GM18870 (cell line): ENCODE results near the gene TGFB1I1.
"Not testable (repeated sequence)": the region's sequence is repeated elsewhere in the genome, so short reads cannot be mapped to it uniquely, and the experiment has no call there.

Source experiments
- ATAC-seq: cut with Tn5 transposase; IDR thresholded peaks from one replicate; pipeline ENCODE4 v1.9.1; 2021; ENCODE audit warnings: moderate library complexity; ENCODE audit not compliant: unreplicated experiment

Gene TGFB1I1

DNA sequence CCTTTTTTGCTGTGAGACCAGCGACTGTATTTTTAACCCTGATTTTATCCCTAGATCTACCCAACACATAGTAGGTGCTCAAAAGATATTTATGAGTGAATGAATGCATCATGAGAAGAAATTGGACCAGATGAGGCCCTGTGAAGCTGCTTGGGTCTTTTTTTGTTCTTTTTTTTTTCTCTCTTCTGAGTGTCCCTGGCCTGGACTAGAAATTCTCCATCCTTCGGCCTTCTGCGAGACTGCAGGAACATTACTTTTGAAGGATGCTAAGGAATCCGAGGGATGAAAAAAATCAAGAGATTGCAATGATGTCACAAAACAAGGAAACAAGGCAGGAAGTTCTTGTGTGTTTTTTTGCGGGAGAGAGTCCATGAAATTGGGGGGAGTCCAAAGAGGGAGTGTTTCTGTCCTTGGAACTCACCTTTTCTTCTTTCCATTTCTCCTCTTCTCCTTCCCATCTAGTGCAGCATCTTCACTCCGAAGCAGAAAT, 36.8 kb downstream of the TGFB1I1 start:
- ATAC-seq = no peak

DNA sequence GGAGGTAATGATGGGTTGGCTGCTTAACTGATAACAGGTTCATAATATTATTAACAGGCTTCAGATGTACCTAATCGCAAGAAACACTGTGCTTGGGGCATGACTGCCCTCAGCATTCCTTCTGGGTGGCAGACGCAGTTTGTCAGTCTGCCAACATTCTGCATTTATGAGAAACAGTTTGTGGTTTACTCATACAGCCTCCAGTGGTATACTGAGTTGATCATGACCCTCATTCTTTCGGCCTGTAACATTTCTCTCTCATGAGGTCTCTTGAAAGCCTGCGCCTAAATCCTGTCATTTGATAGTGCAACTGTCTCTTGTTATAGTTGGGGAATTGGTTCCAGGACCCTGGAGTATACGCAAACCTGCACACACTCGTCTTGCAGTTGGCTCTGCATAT, 41.2 kb downstream of the TGFB1I1 start:
- no peak for ATAC-seq

- no peak for ATAC-seq
Observed at GRCh38 chr16:31513884-31514283, 41.9 kb downstream of the TGFB1I1 start.

DNA sequence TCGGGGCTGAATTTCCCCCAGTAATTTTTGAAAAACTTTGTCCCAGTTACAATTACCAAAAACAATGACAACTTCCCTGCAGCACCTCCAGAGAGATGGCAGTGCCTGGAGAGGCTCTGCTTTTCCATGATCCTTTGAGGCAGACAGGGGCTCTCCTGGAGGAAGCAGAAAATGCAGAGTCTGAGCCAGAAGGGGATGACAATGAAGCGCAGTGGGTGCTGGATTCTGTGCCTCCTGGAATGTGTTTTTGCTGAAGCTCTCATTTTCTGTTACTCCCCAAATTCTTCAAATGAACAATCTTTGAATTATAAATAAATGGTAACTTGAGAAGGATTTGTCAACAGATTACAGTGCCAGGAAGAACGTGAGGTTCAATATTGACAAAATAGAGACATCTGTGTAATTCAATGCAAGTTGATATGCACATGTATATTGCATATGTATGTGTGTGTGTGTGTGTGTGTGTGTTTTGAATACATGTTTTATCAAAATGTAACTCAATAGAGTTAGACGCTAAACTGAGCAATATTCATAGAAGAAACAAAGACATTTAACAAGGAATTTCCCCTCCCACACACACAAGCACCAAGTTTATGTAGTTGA, 45.9 kb downstream of the TGFB1I1 start:
- no peak for ATAC-seq

DNA sequence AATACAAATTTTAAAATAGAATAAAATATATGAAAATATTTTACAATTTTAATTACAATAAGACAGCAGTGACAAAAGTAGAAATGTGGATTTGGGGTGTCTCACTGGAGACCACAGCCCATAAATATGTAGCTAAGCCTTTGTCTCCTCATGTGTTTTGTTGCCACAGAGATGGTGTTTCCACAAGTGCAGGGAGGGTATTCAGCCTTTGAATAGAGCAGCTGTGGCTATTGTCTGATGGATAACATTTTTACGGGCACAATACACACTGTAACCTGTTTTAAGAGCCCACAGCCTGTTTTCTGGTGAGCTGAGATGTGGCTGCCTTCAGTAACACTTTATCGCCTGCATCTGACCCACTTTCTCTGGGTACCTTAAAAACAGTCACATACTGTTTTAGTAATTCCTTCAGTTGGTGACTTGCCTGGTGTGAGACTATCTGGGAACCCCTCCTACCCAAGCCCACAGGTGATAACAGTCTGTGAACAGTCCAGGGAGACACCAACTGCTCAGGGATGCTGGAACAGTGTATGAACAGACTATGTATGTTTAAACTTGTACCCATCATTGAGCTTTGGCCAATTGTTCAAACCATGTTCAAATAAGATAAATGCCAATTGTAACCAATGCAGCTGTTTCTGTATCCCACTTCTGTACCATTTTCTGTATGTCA, 47.9 kb downstream of the TGFB1I1 start:
- no peak for ATAC-seq

- ATAC-seq = no peak
Observed at GRCh38 chr16:31521368-31521767, 49.4 kb downstream of the TGFB1I1 start.

GRCh38 chr16:31522071-31522470, 50.1 kb downstream of the TGFB1I1 start:
- no peak for ATAC-seq

DNA sequence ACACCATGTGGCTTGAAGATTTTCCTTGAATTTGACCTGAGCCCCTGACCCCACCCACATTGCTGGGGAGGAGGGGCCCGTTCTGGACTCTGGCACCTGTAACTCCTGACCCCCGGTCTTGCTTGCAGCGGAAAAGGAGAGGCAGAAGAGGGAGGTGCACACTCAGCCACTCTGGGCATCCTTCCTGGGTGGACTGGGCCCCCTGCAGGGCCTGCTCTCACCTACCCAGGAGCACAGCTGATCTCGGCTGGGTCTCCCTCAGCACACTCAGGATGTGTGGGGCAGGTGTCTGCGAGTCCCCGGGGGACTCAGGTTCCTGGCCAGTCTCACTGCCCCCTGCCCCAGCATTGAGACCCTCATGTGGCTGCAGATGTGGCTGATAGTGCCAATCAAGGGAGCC, 51.8 kb downstream of the TGFB1I1 start:
- ATAC-seq = not testable (repeated sequence)

DNA sequence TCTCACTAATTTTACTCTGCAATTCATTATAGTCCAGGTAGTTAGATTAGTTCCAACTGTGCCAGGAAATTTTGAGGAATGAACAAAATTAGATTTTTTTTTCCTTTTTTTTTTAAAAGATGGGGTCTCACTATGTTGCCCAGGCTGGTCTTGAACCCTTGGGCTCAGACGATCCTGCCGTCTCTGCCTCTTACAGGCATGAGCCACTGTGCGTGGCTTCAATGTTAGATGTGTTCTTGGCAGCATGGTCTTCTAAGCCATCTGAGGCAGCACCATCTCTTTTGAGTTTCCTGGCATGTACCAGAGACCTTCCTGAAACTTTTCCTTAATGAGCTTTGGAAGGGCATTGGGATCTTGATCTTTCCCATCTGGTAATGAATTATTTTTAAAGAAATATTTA, 53.2 kb downstream of the TGFB1I1 start:
- ATAC-seq = no peak
